SJSA1 (cell line): ENCODE measurements around the gene RPL27. TPM values are rescaled to one million over a fixed set of nuclear protein-coding genes. Genes with fewer than 3 reads are reported as not detected.

Experiments
- DNase-seq, 2 experiments: peaks; one replicate each; pipeline ENCODE4 v3.0.0-alpha.2; 2015 to 2020; ENCODE audit warnings: low spot score in 2 of 2, low read depth in 1 of 2
- H3K27ac ChIP-seq: fragments of 250-450 bp; sonication (Bioruptor Pico); 2 replicates; pipeline ENCODE4 v1.5.1; 2020; ENCODE audit warnings: mild to moderate bottlenecking, moderate library complexity
- H3K27me3 ChIP-seq: fragments of 250-450 bp; sonication (Bioruptor Pico); replicated peaks from 2 replicates; pipeline ENCODE4 v1.5.1; 2020; ENCODE audit warnings: mild to moderate bottlenecking, moderate library complexity
- H3K36me3 ChIP-seq: fragments of 250-450 bp; sonication (Bioruptor Pico); 2 replicates; pipeline ENCODE4 v1.5.1; 2020; ENCODE audit warnings: mild to moderate bottlenecking
- H3K4me1 ChIP-seq: fragments of 250-450 bp; sonication (Bioruptor Pico); replicated peaks from 2 replicates; pipeline ENCODE4 v1.6.1; 2021; ENCODE audit warnings: mild to moderate bottlenecking
- H3K4me3 ChIP-seq: fragments of 250-450 bp; sonication (Bioruptor Pico); 2 replicates; pipeline ENCODE4 v1.5.1; 2020; ENCODE audit warnings: mild to moderate bottlenecking
- H3K9me3 ChIP-seq: fragments of 250-450 bp; sonication (Bioruptor Pico); replicated peaks from 2 replicates; pipeline ENCODE4 v1.5.1; 2020; ENCODE audit warnings: mild to moderate bottlenecking
- total RNA-seq: library from RNA; depleted of rRNA; stranded (reverse); fragments of >200 nt; shearing (Covaris generic); gene quantifications from 2 replicates; pipeline ENCODE4 v1.2.3, GENCODE V29; 2014; rRNA removed

Gene RPL27
- total RNA-seq, 1 experiment from 2014 or later: 1,189 TPM

DNA sequence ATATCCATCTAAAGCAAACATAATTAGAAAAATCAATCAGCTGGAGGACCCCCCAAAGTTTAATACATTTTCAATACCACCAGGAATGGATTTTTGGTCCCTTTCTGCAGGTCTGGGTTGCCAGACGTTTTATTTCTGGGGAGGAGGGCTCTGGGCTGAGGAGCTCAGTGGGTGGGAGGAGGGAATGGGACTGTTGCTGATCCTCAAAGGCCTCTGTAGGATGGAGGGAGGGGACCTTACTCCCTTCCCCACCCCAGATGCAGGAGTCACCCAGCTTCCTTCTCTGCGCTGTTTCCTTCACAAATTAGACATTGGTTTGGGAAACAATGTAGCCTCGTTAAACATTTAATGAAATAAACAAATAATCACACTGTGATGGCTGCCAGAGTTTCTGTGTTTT is 33.4 kb downstream of the RPL27 start:
- Histone ChIP-seq H3K4me1 (no peaks in the 10 kb centered on the region), H3K27ac (no peak overlapping the region), H3K4me3 (no peak overlapping the region), H3K9me3 (no peaks in the 10 kb centered on the region), H3K36me3 (no peaks in the 10 kb centered on the region), H3K27me3 (no peaks in the 10 kb centered on the region)
- DNase-seq: no peak

DNA sequence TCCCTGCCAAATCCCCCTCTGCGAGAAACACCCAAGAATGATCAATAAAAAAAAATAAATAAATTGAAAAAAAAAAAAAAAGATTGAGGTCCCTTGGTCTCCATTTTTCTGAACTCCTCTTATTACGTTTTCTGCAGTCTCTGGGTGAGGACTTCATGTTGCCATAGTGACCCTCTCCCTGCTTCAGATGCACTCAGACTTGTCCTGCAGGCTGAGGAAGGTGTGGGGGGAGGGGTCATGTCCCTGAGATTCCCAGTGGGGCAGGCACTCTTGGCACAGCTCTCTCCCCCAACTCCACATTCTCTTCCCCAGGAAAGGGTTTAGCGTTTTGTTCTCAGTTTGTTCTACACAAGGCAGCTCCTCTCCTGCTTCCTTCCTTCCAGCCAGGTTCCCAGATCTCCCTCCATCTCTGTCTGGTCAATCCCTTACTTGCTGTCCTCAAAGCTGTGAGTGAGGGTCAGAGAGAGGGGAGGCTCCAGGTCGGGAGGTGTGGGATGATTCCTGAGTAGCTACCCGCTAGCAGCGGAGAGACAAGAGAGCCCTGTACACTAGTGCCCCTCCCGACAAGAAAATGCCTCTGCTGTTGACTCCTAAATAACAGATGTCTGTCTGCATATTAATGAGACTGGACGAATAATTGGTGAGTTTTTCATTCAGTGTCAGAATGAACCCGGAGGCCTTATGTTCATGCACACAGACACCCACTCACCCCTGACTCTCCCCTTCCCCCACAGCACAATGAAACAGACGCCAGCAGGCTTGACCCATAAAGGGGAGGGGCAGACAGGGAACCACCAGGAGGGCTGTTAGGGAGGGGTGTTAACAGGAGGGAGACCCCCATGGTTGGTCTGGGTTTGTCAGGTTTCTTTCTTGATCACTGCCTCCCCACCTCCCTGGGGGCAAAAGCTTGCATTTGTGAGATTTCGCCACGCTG is 36.0 kb downstream of the RPL27 start:
- DNase-seq: no peak
- H3K27ac ChIP-seq: no peak overlapping the region
- no peak overlapping the region for H3K4me3 ChIP-seq
- H3K27me3 ChIP-seq: no peaks in the 10 kb centered on the region
- H3K36me3 ChIP-seq: no peaks in the 10 kb centered on the region
- H3K4me1 ChIP-seq: no peaks in the 10 kb centered on the region
- no peaks in the 10 kb centered on the region for H3K9me3 ChIP-seq

DNA sequence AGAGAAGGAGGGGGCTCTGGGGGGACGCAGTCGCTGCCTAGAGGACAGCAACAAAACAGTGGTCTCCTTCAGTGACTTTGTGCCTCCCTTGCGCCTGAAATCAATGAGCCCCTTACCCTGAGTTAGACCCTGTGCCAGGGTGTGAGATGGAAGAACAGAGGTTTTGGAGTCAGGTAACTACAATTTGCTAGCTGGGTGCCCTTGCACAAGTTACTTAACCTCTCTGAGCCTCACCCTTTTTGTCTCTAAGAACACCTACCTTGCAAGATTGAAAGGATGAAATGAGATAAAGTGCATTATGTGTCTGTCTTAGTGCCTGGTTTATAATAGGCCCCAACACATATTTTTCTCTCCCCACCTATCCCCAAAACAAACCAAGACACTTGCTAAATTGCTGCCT is 36.7 kb downstream of the RPL27 start:
- no peak overlapping the region for H3K4me3 ChIP-seq
- H3K36me3 ChIP-seq: no peaks in the 10 kb centered on the region
- no peaks in the 10 kb centered on the region for H3K4me1 ChIP-seq
- H3K9me3 ChIP-seq: no peaks in the 10 kb centered on the region
- H3K27me3 ChIP-seq: no peaks in the 10 kb centered on the region
- no peak overlapping the region for H3K27ac ChIP-seq
- DNase-seq: no peak

DNA sequence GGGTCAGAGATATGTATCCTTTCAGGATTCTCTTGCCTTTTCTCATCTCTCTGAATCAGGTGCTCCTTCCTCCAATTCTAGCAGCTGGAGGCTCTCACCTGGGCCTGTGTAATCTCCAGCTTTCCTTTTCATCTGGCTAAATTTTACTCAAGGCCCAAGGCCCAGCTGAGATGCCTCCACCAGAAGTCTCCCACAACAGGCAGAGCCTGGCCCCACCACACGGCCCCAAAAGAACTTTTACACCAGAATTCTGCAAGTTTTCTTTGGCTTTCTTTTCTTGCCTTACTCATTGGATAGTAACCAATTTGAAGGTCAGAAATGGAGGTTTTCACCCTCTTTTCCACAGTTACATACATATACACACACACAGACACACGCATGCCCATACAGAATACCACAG is 41.4 kb downstream of the RPL27 start:
- H3K36me3 ChIP-seq: peaks cover 8% of the 10 kb centered on the region; the same call in 1 of the 2 replicates
- no peaks in the 10 kb centered on the region for H3K9me3 ChIP-seq
- no peaks in the 10 kb centered on the region for H3K4me1 ChIP-seq
- no peak overlapping the region for H3K27ac ChIP-seq
- DNase-seq: no peak
- H3K4me3 ChIP-seq: no peak overlapping the region
- no peaks in the 10 kb centered on the region for H3K27me3 ChIP-seq

DNA sequence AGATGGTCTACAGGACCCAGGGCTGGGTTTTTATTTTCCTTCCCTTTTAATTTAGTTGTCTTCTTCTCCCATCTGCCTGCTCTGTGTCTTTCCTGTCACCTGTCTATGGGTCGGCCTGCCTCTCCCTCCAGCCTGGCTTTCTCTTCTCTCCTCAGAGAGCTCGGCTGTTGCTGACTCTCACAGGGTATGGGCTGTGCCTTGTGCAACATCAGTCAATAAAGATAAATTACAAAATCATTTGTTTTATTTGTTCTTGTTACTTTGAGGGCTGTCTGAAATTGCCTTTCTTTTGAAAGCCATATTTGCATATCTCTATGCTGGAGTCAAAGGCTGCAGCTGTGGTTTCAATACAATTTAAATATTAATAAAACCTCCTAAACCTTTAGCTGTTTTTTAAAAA is 42.4 kb downstream of the RPL27 start:
- H3K9me3 ChIP-seq: no peaks in the 10 kb centered on the region
- peaks cover 15% of the 10 kb centered on the region for H3K36me3 ChIP-seq
- no peak for DNase-seq
- H3K4me1 ChIP-seq: no peaks in the 10 kb centered on the region
- H3K4me3 ChIP-seq: no peak overlapping the region
- no peaks in the 10 kb centered on the region for H3K27me3 ChIP-seq
- no peak overlapping the region for H3K27ac ChIP-seq

DNA sequence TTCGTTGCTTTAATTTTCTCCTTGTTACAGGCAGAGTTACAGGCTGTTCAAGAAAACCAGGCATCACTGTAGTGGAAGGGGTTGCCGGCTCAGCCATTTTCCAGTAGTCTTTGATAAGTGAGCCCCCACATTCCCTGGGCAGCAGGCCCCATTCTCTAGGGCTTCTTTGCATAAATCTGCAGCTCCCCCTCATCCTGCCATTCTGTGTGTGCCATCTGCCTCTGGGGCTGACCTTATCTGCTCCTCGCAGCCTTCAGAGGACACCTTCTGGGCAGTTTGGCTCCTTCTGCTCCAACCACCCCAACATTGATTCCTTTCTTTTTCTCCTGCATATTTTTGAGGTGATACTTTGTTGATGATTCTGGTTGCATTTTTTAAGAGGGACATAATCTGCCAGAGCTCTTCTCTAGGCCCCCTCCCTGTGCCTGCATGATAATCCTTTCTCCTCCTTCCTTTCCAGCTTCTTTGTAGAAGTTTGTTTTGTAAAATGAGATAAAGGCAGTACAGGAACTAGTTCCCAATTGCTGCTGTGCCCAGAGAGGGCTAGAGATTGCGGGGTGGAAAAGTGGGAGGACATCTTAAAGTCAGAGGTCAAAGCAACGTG is 43.9 kb downstream of the RPL27 start:
- Histone ChIP-seq H3K9me3 (no peaks in the 10 kb centered on the region), H3K27me3 (no peaks in the 10 kb centered on the region), H3K4me1 (no peaks in the 10 kb centered on the region), H3K36me3 (peaks cover 20% of the 10 kb centered on the region), H3K4me3 (no peak overlapping the region), H3K27ac (no peak overlapping the region)
- DNase-seq: no peak

DNA sequence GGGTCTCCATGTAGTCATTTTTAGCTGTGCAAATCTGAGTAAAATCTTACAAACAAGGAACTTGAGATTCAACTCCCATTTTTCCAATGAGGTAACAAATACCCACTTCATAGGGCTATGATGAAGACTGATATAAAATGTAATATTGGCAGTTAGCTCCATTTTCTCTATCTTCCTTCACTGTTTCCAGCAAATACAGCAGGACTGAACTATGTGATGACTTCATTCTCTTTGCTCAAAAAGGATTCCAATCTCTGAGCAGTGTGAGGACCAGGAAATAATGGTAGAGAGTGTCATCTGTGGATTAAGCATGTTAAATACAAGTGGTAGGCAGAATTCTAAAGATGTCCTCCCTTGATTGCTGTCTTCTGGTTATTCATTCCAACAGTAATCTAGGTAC is 45.1 kb downstream of the RPL27 start:
- Histone ChIP-seq H3K27me3 (no peaks in the 10 kb centered on the region), H3K4me3 (no peak overlapping the region), H3K9me3 (no peaks in the 10 kb centered on the region), H3K36me3 (peaks cover 27% of the 10 kb centered on the region), H3K4me1 (no peaks in the 10 kb centered on the region), H3K27ac (no peak overlapping the region)
- no peak for DNase-seq

DNA sequence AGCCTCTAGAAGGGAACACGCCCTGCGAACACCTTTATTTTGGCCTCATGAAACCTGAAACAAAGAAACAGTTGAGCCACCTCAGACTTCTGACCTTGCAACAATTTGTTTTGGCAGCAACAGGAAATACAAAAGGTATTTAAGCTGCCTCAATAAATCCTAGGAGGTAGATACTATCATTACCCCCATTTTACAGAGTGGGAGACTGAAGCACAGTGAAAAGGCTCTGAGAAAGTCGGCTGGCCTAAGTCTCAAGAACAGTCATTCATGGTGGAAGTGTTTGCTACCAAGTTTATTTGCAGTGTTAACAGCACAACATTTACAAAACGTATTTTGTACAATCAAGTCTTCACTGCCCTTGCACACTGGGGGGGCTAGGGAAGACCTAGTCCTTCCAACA is 45.8 kb downstream of the RPL27 start:
- peaks cover 32% of the 10 kb centered on the region for H3K36me3 ChIP-seq
- no peaks in the 10 kb centered on the region for H3K9me3 ChIP-seq
- no peak overlapping the region for H3K27ac ChIP-seq
- DNase-seq: no peak
- H3K4me1 ChIP-seq: no peaks in the 10 kb centered on the region
- no peak overlapping the region for H3K4me3 ChIP-seq
- no peaks in the 10 kb centered on the region for H3K27me3 ChIP-seq

DNA sequence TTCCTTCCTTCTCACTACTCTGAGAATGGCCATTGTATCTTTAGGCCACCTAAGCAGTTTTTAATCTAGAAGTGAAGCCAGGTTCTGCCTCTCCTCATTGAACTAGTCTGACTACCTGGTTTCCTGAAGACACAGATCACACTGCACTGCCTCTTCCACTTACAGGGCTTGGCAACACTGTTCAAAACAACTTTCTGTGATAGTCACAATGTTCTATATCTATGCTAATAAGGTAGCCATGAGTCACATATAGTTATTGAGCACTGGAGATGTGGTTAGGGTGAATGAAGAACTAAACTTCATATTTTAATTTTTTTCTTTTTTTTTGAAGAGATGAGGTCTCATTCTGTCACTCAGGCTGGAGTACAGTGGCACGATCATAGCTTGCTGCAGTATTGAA is 53.8 kb downstream of the RPL27 start:
- H3K27me3 ChIP-seq: no peaks in the 10 kb centered on the region
- H3K27ac ChIP-seq: no peak overlapping the region
- H3K9me3 ChIP-seq: no peaks in the 10 kb centered on the region
- H3K4me1 ChIP-seq: no peaks in the 10 kb centered on the region
- peaks cover 73% of the 10 kb centered on the region for H3K36me3 ChIP-seq
- DNase-seq: no peak
- H3K4me3 ChIP-seq: no peak overlapping the region

Other genes starting within 250 kb of the RPL27 start
- not detected in 2 replicates for gene RAMP2, start 237.2 kb upstream of the RPL27 start, total RNA-seq
- 57.2 and 101 TPM in 2 replicates for gene VPS25, start 225.0 kb upstream of the RPL27 start, total RNA-seq
- gene WNK4, start 217.8 kb upstream of the RPL27 start, total RNA-seq: 0.25 TPM in 1 of 2 replicates, not detected in the other
- 85.0 and 110 TPM in 2 replicates for gene COA3, start 199.7 kb upstream of the RPL27 start, total RNA-seq
- gene CNTD1, start 199.6 kb upstream of the RPL27 start, total RNA-seq: 0.18 TPM in 1 of 2 replicates, not detected in the other
- 69.9 and 87.8 TPM in 2 replicates for gene BECN1, start 174.1 kb upstream of the RPL27 start, total RNA-seq
- 109 and 122 TPM in 2 replicates for gene PSME3, start 165.0 kb upstream of the RPL27 start, total RNA-seq
- gene AOC2, start 153.8 kb upstream of the RPL27 start, total RNA-seq: 0.42 TPM in 1 of 2 replicates, not detected in the other
- not detected in 2 replicates for gene AOC3, start 147.2 kb upstream of the RPL27 start, total RNA-seq
- gene G6PC1, start 97.6 kb upstream of the RPL27 start, total RNA-seq: not detected in 2 replicates
- gene AARSD1, start 34.0 kb upstream of the RPL27 start, total RNA-seq: 29.8 and 59.7 TPM in 2 replicates
- gene PTGES3L, start 18.3 kb upstream of the RPL27 start, total RNA-seq: 1.2 and 2.1 TPM in 2 replicates
- gene RUNDC1, start 17.9 kb upstream of the RPL27 start, total RNA-seq: 5.7 and 17.0 TPM in 2 replicates
- gene IFI35, start 8.4 kb downstream of the RPL27 start, total RNA-seq: 16.4 and 17.7 TPM in 2 replicates
- gene VAT1, start 24.0 kb downstream of the RPL27 start, total RNA-seq: 125 and 144 TPM in 2 replicates
- 0.03 TPM in 1 of 2 replicates, not detected in the other for gene RND2, start 26.8 kb downstream of the RPL27 start, total RNA-seq
- 44.4 and 47.1 TPM in 2 replicates for gene BRCA1, start 126.9 kb downstream of the RPL27 start, total RNA-seq
- 57.4 and 96.2 TPM in 2 replicates for gene NBR1, start 172.8 kb downstream of the RPL27 start, total RNA-seq
- 3.9 and 6.2 TPM in 2 replicates for gene TMEM106A, start 213.5 kb downstream of the RPL27 start, total RNA-seq
- not detected in 2 replicates for gene CCDC200, start 230.2 kb downstream of the RPL27 start, total RNA-seq
- not detected in 2 replicates for gene RNU2-1, start 235.6 kb downstream of the RPL27 start, total RNA-seq